HG03442 (cell line): ENCODE results near the gene DTX1.
"Not testable (repeated sequence)": the region's sequence is repeated elsewhere in the genome, so short reads cannot be mapped to it uniquely, and the experiment has no call there.

Experiments used
- ATAC-seq: cut with Tn5 transposase; IDR thresholded peaks from one replicate; pipeline ENCODE4 v1.9.1; 2021; ENCODE audit warnings: mild to moderate bottlenecking, moderate library complexity; ENCODE audit not compliant: unreplicated experiment

Gene DTX1

DNA sequence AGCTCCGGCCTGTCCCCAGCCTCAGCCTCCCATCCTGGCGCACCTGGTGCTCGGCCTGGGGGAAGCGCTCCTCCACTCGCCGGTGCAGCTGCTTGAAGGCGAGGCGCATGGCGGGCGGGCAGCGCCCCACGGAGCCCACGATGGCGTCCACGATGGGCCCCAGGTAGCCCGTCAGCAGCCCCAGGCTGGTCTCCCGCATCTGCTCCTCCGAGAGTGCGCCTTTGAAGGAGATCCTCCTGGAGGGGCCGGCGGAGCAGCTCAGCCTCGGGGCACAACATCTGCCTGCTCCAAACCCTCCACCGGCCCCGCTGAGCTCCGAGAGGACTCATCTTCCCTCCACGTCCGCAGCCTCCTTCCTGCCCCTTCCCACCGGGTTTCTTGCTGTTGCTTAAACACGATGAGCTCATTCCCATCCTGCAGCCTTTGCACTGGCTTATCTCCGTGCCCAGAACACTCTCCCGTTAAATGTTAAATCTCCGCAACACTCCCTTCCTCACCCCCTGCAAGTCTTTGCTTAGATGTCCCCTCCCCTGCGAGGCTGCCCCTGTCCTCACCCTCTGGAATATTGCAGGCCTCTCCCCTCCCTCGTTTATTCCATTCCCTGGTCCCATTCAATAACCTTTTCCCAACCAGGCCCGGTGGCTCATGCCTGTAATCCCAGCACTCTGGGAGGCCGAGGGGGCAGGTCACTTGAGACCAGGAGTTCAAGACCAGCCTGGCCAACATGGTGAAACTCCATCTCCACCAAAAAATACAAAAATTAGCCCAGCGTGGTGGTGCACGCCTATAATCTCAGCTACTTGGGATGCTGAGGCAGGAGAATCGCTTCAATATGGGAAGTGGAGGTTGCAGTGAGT, 55.7 kb downstream of the DTX1 start:
- ATAC-seq, result no peak

DNA sequence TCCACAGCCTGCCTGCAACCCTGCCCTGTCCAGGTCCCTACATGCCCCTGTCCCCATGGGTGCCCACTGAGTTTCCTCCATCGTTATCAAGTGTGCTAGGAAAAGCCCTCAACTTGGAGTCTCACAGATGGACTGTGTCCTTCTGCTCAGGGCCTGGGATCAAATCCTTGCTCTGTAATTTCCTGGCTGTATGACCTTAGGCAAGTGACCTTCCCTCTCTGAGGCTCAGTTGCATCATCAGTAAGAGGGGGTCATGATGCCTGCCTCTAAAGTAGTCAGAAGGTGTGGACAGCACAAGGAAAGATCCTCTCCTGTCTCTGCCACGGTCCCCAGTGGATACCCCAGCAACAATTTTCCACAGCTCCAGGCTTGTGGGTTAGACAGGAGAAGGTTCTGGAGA, 56.9 kb downstream of the DTX1 start:
- no peak for ATAC-seq

DNA sequence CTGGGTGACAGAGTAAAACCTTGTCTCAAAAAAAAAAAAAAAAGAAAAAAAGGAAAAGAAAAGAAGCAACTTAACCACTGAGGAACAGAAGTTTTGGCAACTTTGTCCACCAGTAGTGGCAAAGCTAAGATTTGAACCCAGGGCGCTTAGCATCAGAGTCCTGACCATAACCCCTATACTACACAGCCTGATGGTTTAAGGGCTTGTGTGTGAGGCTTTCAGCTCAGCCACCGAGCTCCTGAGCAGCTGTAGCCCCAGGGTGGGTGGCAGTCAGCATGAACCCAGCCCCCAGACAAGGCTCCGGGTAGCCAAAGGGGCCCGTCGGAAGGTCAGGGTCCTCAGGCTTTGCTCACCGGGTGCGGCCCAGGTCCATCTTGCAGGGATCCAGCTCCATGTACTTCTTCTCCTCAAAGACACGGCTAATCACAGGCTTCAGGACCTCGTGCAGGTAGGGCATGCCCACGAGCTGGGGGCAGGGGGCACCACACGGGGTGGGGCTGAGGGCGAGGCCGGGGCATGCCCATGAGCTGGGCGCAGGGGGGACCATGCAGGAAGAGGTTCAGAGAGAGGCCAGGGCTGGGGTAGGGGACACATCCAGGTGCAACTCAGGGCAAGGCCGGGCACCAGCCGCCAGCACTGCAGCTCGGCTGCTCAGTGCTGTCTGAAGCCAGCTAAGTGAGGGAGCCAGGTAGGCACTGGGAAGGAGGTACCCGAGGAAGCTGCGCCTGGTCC, 58.1 kb downstream of the DTX1 start:
- ATAC-seq, result no peak

DNA sequence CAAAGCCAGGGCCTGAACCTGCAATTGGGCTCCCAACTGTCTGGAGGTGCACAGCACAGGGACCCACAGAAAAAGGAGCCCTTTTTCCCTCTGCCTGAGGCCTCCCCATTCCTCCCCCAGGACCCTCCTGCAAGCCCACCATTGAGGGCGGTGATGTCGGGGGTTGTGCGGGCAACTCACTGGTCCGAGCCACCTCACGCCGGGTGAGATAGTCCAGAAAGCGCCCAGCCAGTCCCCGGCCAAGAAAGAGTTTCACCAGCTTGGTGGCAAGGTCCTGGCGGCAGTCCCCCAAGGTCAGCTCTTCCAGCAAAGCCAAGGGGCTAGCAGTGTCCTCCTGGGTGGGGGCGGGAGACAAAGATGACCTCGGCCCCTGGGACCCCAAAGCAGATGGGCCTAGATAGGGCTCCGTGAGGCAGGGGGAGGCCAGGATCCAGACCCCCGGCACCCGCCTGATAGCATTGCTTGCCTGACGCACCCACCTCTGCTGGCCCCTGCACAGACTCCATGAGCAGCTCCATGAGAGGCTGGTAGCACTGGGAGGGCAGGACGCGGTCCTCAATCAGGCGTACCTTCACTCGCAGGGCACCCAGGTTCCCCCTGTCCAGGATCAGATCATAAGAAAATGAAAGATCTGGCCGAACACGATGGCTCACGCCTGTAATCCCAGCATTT, 59.1 kb downstream of the DTX1 start:
- ATAC-seq, result no peak

DNA sequence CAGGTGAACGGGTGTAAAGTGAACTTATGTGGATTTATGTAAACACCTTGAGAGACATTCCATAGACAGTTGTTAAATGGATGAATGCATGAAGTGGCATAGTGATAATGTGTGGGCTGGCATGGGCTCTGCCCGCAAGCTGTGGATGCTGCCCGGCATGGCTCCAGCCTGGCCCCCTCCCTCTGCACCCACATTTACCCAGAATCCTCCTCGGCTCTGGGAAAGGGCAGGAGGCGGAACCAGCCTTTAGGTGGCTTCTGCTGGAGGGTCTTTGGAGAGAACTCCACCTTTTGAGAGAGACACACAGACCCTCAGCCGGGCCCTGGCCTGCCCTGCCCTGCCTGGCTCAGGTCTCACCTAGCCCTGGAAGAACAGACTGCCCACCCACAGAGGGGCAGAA, 60.3 kb downstream of the DTX1 start:
- no peak for ATAC-seq

DNA sequence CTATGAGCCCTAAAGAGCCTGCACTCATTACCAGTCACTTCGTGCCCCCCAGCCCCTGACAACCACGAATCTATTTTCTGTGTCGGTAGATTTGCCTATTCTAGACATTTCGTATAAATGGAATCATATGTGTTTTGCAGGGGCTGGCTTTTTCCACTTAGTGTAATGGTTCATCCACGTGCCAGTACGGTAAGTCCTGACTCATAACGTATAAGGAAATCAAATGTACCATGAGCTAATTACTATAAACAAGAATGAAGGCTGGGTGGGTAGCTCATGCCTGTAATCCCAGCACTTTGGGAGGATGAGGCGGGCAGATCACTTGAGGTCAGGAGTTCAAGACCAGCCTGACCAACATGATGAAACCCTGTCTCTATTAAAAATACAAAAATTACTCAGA, 61.2 kb downstream of the DTX1 start:
- not testable (repeated sequence) for ATAC-seq

DNA sequence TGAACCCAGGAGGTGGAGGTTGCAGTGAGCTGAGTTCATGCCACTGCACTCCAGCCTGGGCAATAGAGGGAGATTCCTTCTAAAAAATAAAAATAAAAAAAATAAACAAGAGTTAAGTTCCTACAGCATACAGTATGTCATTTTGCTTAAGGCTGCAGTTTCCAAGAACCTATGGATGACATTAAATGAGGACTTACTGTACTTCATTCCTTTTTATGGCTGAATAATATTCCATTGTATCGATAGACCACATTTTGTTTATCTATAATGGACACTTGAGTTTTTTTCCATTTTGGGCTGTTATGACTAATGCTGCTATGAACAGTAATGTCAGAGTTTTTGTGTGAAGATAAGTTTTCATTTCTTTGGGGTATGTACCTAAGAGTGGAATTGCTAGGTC, 61.6 kb downstream of the DTX1 start:
- no peak for ATAC-seq

DNA sequence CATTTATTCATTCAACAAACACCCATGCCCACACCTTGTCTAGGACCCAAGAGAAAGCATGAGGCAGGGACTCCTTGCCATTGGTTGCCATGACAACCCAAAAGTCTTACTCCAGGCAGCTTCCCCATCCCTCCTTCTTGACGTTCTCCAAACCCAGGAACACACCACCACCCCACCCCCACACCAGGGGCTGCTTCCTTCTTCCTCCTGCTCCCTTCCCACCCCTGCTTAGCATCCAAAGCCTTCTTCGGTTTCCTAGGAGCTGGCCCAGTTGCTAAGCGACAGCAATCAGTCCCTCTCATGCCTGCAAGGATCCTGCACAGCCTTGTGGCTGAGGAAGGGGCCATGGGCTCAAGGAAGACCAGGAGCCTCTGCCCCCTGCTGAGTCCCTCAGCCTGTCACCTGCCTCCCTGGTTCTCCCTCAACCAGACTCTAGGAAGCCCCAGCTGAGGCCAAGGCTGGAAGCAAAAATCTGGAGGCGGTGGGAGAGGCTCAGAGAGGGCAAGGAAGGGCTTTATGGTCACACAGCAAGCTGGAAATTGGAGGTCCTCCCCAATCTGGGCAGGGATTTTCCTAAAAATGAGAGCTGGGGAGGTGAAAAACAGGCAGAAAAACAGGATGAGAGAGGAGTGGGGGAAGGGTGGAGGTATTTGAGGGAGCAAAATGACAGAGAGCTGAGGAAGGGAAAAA, 63.6 kb downstream of the DTX1 start:
- ATAC-seq, result no peak

DNA sequence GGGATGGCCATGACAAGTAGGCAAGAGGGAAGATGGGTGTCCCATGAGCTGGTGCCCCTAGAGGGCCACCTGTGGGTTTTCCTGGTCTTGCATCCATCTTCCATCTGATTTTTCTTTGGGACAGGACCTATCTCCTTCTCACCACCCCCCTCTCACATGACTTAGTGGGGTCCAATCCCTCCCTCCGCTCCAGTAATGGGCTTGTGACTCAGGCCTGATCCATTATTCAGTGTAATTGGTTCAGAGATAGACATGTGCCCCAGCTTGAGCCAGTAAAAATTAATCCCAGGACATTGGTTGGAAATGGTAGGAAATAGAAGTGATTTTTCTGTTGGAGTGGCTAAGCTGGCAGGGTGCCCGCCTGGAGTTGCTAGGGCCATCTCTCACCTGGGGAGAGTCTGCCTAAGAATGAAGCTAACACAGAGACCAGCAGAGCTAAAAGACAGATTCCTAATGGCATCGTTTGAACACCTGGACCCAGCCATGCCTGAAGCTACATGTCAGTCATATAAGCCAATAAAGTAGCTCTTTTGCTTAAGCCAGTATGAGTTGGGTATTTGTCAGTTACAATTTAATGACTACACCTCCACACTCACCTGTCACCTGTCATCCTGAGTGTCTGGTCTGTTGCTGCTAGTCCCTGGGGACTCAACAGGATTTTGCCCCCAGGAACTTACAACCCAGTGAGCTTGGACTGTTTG, 64.3 kb downstream of the DTX1 start:
- ATAC-seq, result no peak

DNA sequence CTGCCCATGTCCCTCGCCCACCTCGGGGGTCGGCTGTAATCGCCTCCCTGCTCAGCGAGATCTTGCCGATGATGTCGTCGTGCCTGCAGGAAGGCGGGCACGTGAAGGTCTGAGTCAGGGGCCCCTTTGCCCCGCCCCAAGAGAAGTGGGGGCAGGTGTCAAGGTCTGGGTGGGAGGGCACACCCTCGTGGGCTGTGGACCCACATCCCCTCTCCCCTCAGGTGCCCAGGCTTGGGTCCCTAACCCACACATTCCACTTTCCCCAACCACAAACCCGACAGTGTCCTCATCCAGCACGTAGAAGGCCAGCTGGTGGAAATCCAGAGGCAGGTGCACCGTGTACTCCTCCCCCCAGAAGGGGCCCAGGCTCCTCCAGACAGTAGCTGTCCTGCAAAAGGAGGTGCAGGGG, 71.3 kb downstream of the DTX1 start:
- no peak for ATAC-seq

DNA sequence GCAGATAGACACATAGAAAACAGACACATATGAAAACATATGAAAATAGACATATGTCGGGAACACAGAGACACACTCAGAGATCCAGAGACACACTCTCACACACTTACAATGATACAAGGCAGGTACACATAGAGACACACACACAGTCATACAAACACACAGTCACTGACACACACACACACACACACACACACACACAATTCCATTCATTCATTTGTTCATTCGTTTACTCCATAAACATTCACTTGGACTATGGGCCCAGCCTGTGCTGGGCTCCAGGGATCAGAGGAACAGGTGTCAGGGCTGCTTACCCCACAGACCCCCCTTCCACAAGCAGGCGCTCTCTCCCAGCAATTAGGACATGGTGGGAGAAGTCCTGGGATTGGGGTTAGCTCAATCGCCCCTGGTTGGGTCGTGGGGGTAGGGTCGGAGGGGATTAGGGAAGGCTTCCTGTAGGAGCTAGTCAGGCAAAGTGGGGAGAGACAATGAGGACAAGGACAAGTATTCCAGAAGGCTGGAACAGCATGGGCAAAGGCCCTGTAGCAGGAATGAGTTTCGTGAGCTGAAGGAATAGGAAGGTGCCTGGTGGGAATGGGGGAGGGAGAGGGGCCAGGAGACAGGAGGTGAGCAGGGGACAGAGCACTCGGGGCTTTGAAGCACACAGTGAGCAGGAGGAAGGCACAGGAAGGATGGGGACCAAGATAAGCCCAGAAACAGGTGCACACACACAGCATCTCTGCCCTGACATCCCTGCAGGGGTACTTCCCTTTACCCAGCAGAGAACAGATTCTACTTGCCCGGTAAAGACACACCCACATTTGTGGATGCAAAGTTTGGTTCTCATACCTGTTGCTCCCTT, 72.5 kb downstream of the DTX1 start:
- no peak for ATAC-seq

DNA sequence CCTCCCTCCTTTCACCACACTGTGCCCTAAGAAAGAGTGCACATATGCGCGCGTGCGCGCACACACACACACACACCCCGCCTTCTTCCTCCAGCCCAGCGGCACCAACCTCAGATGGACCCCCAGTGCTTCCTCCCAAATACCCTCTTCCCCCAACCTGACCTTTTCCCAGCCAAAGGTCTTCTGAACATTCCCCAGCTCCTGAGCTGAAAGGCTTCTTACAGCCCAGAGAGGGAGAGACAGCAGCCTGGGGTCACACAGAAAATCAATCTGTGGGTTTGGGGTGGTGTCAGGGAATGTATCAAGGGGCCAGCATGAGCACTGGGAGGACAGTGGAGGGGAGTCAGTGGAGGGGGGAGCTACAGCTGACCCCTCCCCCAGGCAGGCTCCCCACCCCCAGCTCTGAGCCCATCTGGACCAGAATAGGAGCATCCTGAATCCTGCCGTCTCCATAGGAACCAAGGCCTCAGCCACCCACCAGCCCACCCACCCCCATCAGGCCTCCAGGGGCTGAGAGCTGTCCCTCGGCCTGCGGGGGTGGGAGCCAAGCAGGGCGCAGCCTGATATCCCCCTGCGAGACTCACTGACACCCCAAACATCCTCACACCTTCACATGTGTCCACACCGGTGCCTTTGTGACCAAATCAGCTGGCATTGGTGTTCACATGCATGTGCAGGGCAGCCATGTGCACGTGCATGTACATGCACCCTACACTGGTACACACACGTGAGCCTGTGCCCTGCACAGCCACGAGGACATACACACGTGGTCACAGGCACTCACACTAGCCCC, 73.3 kb downstream of the DTX1 start:
- no peak for ATAC-seq

DNA sequence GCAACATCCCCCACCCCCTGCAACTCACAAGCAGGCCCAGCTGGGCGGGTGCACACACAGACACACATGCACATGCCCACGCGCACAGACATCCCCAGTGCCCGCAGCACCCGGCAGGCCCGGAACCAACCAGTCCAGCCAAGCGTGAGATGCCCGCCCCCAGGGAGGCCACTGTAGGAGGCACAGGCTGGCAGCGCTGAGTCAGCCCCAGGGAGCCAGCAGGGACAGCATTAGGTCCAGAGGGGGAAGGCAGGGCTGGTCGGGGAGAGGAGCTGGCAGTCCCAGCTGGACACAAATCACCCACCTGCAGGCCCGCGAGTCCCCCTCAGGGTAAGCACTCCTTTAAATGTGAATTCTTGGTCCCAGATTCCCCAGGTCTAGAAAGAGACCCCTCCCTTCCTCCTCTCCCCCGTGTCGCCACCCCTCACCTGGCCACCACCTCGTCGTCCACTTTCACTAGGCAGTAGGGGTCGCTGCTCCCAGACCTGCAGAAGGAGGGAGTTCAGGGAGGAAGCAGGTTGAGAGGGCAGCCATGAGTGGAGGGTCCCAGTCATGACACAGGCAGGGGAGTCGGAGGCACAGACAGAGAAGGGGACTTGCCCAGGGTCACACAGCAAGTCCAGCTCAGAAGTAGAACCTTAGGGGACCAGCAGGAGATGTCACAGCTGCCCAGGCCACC, 74.1 kb downstream of the DTX1 start:
- ATAC-seq, result no peak

DNA sequence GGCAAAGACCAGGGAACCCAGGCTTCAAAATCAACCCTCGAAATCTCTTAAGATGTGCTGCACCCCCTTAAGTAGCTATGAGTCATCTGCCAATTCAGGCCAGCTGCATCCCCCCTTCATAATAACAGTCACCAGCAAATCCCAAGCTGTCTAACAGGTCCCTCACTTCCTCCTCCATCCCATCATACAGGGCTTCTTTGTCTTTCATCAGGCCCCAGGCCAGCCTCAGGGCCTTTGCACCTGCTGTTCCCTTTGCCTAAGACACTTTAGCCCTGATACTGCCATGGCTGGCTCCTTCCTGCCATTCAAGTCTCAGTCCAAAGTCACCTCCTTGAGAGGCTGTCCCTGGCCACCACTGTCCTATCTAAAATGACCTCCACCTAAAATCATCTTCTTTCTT, 75.0 kb downstream of the DTX1 start:
- ATAC-seq, result no peak

DNA sequence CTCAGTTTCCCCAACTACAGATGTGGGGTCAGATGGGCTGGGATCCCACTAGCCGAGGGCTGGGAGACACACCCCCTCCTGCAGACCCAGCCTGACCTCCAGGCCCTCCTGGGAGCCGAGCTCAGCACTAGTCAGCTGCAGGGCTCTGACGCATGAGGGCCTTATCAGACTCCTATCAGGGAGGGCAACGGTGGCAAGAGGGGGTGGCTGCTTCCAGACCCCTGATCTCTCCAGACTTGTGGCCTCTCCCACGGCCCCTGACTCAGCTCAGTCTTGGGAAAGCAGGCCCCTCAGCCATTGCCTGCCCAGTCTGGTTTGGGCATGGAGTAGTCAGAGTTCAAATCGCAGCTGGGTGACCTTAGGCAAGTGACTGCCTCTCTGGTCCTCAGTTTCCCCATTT, 76.5 kb downstream of the DTX1 start:
- no peak for ATAC-seq

DNA sequence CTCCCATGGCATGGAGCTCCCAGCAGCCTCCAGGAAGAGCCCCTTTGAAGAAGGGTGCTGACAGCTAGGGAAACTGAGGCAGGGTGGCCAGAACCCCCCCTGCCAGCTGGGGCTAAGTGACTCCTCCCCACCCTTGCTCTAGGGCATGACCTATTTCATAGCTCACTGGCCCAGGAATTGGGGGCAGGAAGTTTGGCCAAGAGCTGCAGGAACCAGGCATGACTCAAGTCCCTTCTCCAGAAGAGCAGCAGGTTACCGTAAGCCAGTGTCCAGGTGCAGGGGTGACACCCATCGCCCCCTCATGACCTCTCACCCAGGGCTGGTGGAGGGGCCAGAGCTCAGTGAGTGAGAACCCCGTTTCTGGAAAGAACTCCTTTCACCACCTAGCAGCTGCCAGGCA, 77.1 kb downstream of the DTX1 start:
- no peak for ATAC-seq

DNA sequence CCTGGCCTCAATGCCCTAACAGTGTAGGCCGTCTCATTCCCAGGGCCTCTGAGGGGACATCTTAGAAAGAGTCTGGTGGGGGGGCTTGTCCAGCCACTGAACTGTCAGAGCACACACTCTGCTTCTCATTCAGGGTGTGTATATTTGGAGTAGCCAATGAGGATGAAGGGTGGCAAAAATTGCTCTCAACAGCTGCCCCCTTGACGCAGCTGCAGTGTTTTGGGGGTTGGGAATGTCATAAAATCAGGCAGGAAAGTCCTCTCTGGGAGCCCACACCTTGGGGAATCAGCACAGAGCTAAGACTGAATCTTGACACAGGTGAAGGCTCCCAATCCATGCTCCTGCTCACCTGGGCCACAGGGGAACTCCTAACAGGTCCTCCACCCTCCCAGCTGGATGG, 77.5 kb downstream of the DTX1 start:
- ATAC-seq, result no peak

DNA sequence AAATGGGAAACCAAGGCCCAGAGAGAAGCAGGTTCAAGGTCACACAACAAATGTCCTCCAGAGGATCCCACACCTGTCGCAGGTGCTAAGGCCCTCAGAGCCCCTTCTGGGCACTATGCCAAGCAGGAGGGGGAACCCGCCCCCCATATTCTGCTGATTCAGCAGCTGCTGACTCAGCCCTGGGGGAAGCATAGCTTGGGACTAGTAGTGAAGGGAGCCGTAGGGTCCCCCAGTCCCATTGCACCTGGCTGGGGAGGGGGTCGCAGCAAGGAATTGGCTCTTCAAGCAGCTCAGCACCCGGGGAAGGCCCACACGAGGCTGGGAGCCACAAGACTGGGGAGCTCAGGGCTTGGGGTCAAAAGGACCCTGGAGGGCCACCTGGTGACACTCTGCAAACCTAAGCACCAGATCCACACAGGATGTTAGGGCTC, 78.0 kb downstream of the DTX1 start:
- ATAC-seq, result no peak
